ENCODE results near the gene ZSCAN26.
A peak's percentile ranks its signal among the peaks of the same experiment; 100 is the strongest.

The ZSCAN26 gene

GRCh38 chr6:28245206-28245941 is 21.6 kb upstream of the ZSCAN26 start:
- no peak overlapping the region for H3K4me3 ChIP-seq (ENCODE audit: low read depth, low read length)

GRCh38 chr6:28248916-28249315 is 18.0 kb upstream of the ZSCAN26 start:
- TF ChIP-seq, protein P1, sequence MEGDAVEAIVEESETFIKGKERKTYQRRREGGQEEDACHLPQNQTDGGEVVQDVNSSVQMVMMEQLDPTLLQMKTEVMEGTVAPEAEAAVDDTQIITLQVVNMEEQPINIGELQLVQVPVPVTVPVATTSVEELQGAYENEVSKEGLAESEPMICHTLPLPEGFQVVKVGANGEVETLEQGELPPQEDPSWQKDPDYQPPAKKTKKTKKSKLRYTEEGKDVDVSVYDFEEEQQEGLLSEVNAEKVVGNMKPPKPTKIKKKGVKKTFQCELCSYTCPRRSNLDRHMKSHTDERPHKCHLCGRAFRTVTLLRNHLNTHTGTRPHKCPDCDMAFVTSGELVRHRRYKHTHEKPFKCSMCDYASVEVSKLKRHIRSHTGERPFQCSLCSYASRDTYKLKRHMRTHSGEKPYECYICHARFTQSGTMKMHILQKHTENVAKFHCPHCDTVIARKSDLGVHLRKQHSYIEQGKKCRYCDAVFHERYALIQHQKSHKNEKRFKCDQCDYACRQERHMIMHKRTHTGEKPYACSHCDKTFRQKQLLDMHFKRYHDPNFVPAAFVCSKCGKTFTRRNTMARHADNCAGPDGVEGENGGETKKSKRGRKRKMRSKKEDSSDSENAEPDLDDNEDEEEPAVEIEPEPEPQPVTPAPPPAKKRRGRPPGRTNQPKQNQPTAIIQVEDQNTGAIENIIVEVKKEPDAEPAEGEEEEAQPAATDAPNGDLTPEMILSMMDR (conservative IDR thresholded peaks at IDR 0.05; ENCODE audit: low read depth, low read length) = no peak
- no peak for DNase-seq (ENCODE audit: low read depth)
- no peak overlapping the region for H3K4me3 ChIP-seq (ENCODE audit: low read depth, low read length)

More at GRCh38 chr6:28245206-28245941, 21.6 kb upstream of the ZSCAN26 start:
- TF ChIP-seq, protein P1 (conservative IDR thresholded peaks at IDR 0.05; ENCODE audit: low read depth, low read length) = no peak
- no peak for DNase-seq (ENCODE audit: low read depth)

GRCh38 chr6:28250747-28251146 is 16.2 kb upstream of the ZSCAN26 start:
- TF ChIP-seq, protein P1 (conservative IDR thresholded peaks at IDR 0.05; ENCODE audit: low read depth, low read length) = no peak
- DNase-seq (ENCODE audit: low read depth) = no peak

GRCh38 chr6:28251661-28252008 is 15.3 kb upstream of the ZSCAN26 start:
- TF ChIP-seq, protein P1 (conservative IDR thresholded peaks at IDR 0.05; ENCODE audit: low read depth, low read length) = no peak
- H3K4me3 ChIP-seq (ENCODE audit: low read depth, low read length) = peak overlapping the region; percentile 87
- peak; percentile 13 for DNase-seq (ENCODE audit: low read depth)

More at GRCh38 chr6:28250747-28251146, 16.2 kb upstream of the ZSCAN26 start:
- peak overlapping the region; percentile 87 for H3K4me3 ChIP-seq (ENCODE audit: low read depth, low read length)

DNA sequence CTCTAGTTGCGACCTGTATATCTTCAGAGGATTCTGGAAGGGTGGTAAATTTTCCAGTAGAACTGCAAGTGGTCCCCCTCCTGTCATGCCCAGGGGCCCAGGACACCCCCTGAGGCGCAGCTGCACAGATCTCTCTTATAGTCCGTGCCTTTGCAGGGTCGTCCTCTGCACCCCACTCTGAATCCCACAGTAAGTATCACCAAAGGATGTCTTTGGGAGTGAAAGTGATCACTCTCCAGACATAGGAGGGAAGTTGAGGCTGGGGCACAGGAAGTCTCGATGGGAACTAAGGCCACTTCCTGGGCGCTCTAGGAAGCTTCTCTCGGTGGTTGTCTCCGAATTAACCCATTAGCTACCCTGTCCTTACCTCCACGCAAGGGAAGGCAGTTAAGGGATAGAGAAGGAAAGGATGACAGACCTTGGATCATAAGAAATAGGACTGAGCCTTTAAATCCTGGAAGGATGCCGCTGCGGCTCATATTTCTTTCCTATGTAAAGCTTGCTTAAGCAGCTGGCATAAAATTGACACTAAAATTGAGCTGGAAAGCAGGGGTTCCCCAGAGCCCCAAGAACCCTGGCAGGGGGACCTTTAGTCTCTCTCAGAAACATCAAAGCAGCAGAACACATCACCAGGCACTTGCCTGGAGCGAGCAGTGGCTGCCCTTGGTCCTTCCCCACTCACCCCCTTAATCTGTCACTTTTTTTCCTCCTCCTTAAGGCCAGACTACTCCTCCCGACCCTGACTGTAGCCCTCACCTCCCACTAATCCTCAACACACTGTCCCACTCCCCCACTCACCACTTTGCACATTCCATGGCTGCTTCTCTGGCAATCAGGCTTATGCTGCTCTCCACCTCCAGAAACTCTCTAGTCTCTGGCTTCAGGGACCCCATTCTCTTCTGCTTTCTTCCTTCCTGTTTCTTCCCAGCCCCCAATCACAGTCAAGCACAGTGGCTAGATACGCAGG is 14.7 kb upstream of the ZSCAN26 start, which contains the start of gene ZKSCAN4:
Gene ZKSCAN4 (minus strand): TSS at position 261 of the 967 bp plus-strand sequence. CDS start 289 bp downstream, outside the sequence.
- DNase-seq (ENCODE audit: low read depth) = peak; percentile 96
- TF ChIP-seq, protein P1 (conservative IDR thresholded peaks at IDR 0.05; ENCODE audit: low read depth, low read length) = no peak
- H3K4me3 ChIP-seq (ENCODE audit: low read depth, low read length) = peak within 1 kb of the TSS; percentile 87

- H3K4me3 ChIP-seq (ENCODE audit: low read depth, low read length) = no peak overlapping the region
- DNase-seq (ENCODE audit: low read depth) = no peak
- TF ChIP-seq, protein P1 (conservative IDR thresholded peaks at IDR 0.05; ENCODE audit: low read depth, low read length) = no peak
Measured at GRCh38 chr6:28254121-28254519, 12.8 kb upstream of the ZSCAN26 start.

Data from choroid plexus epithelial cell (primary cell).